Upper lobe of left lung (tissue), 4 donors: ENCODE results near the gene RMDN3.

Experiments
- CTCF ChIP-seq, 6 experiments: fragments of 450-650 bp in 4 of 6; fragments of 200-600 bp in 2 of 6; sonication (generic) in 2 of 6; IDR thresholded peaks; one replicate each; pipeline ENCODE4 v1.5.1; 2016 to 2019; ENCODE audit warnings: antibody characterized with exemption in 6 of 6
- EP300 ChIP-seq, 4 donors: sonication (generic); formaldehyde crosslinking; IDR thresholded peaks; one replicate each; pipeline ENCODE4 v1.5.1; 2017; ENCODE audit warnings: antibody characterized with exemption in 4 of 4, control low read depth in 2 of 4
- POLR2A ChIP-seq, 4 donors: fragments of 450-650 bp; IDR thresholded peaks; one replicate each; pipeline ENCODE4 v1.5.1; 2016 to 2017; ENCODE audit warnings: antibody characterized with exemption in 4 of 4, mild to moderate bottlenecking in 2 of 4
- POLR2AphosphoS5 ChIP-seq, 2 donors: sonication (generic); formaldehyde crosslinking; IDR thresholded peaks; one replicate each; pipeline ENCODE4 v1.5.1; 2017; ENCODE audit warnings: antibody characterized with exemption in 2 of 2

GRCh38 chr15:40763801-40764628, 9.0 kb upstream of the RMDN3 start, which contains the start of gene GCHFR:
- peak; percentile 28 to 75 (median 49) for TF ChIP-seq CTCF (IDR thresholded peaks at IDR 0.05)
- TF ChIP-seq POLR2AphosphoS5 (IDR thresholded peaks at IDR 0.05): peak; percentile 66 to 79
- peak in 3 of 4 donors; percentile 46 to 89 (median 48) for TF ChIP-seq POLR2A (IDR thresholded peaks at IDR 0.05)
- no peak for TF ChIP-seq EP300 (IDR thresholded peaks at IDR 0.05)
